ENCODE results near the gene PAX7. TPM values are rescaled to one million over a fixed set of nuclear protein-coding genes. Genes with fewer than 3 reads are reported as not detected.

The PAX7 gene
- polyA plus RNA-seq, 2 of the 4 experiments (the other 2 are of a cell fraction): 0.23 to 0.48 TPM

DNA sequence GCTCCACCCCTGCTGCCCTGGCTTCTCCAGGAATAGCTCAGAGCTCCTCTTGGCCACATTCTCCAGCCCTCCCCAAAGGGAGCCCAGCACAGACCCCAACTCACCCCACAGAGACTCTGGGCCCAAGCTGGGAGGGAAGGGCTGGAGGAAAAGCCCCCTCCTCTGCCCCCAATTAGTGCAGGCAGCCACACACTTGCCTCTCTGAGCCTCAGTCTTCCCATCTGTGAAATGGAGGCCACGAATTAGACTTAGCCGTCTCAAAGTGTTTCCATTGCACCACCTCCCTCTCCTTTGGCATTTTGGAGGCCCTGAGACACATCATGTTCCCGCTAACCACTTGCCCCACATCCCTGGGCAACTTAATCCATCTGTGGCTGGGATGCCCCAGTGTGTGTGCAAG lies 108.0 kb downstream of the PAX7 start:
- TF ChIP-seq SREBF2 (IDR thresholded peaks at IDR 0.05) (no peak), HOXA7 (CRISPR knock-in tag; IDR thresholded peaks at IDR 0.05) (no peak), KDM5A (IDR thresholded peaks at IDR 0.05) (no peak), NPAS2 (CRISPR knock-in tag; IDR thresholded peaks at IDR 0.05; ENCODE audit: borderline replicate concordance) (no peak), MAZ (IDR thresholded peaks at IDR 0.05; ENCODE audit: borderline replicate concordance, low read depth, low read length) (no peak), GATA3 (IDR thresholded peaks at IDR 0.05; ENCODE audit: borderline replicate concordance) (no peak), PHF8 (IDR thresholded peaks at IDR 0.05; ENCODE audit: borderline replicate concordance, low read depth) (no peak), KDM1A (IDR thresholded peaks at IDR 0.05; ENCODE audit: low read depth) (no peak), BHLHE40 (IDR thresholded peaks at IDR 0.05; ENCODE audit: low read depth, low read length) (no peak), SMC3 (IDR thresholded peaks at IDR 0.05) (no peak), NFE2L2 (conservative IDR thresholded peaks at IDR 0.05; ENCODE audit: low read length) (no peak), ZNF302 (CRISPR knock-in tag; IDR thresholded peaks at IDR 0.05) (no peak), HDAC2 (IDR thresholded peaks at IDR 0.05) (no peak), JUN (IDR thresholded peaks at IDR 0.05) (no peak), ZSCAN20 (CRISPR knock-in tag; IDR thresholded peaks at IDR 0.05) (no peak), JUNB (IDR thresholded peaks at IDR 0.05) (no peak)
- TF ChIP-seq, protein P1, sequence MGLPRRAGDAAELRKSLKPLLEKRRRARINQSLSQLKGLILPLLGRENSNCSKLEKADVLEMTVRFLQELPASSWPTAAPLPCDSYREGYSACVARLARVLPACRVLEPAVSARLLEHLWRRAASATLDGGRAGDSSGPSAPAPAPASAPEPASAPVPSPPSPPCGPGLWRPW (IDR thresholded peaks at IDR 0.05): no peak
- Histone ChIP-seq H3K4me1 (no peaks in the 10 kb centered on the region), H3K4me2 (no peak overlapping the region), H3K27ac (no peak overlapping the region), H3K9me3 (no peaks in the 10 kb centered on the region), H3K4me3 (no peak overlapping the region)
- DNase-seq (ENCODE audit: low read depth in 1 of 2, low spot score in 1 of 2): no peak
- WGBS (ENCODE audit: missing lambda C conversion rate): 60% methylated on average over 3 of the region's 3 CpGs
- ATAC-seq: no peak
- ChIA-PET POLR2A (interaction anchor here (0.6 kb wide), 1 partner anchor 375 kb away, joined by 6 read pairs; no protein-coding TSS in a partner anchor), CTCF (no interaction called here)
- no peak for FAIRE-seq

DNA sequence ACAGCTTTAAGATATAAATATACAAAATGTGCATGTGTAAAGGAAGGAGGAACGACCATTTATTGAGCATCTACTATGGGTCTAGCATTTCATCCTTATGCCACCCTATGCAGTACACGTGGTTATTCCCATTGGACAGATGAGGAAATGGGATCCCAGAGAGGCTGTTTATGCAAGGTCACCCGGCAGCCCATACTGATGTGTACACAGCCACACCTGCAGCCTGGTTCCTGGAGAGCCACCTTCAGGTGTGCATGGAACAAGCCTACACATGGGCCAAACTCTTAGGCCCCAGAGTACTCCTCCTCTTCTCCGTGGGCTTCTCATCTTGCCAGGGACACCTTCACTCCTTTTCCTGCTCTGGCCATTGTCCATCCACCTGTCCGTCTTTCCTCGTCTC lies 108.8 kb downstream of the PAX7 start:
- ChIA-PET CTCF (no interaction called here), POLR2A (no interaction called here)
- H3K4me1 ChIP-seq: no peaks in the 10 kb centered on the region
- DNase-seq (ENCODE audit: low read depth in 1 of 2, low spot score in 1 of 2) (no peak), ATAC-seq (no peak), FAIRE-seq (no peak)
- TF ChIP-seq, protein P2, sequence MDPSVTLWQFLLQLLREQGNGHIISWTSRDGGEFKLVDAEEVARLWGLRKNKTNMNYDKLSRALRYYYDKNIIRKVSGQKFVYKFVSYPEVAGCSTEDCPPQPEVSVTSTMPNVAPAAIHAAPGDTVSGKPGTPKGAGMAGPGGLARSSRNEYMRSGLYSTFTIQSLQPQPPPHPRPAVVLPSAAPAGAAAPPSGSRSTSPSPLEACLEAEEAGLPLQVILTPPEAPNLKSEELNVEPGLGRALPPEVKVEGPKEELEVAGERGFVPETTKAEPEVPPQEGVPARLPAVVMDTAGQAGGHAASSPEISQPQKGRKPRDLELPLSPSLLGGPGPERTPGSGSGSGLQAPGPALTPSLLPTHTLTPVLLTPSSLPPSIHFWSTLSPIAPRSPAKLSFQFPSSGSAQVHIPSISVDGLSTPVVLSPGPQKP (IDR thresholded peaks at IDR 0.05; ENCODE audit: low read depth, low read length): no peak
- WGBS (ENCODE audit: missing lambda C conversion rate): 43% methylated on average over 6 of the region's 6 CpGs
- H3K4me3 ChIP-seq: no peak overlapping the region
- H3K4me2 ChIP-seq: no peak overlapping the region
- H3K27ac ChIP-seq: no peak overlapping the region
- no peaks in the 10 kb centered on the region for H3K9me3 ChIP-seq

DNA sequence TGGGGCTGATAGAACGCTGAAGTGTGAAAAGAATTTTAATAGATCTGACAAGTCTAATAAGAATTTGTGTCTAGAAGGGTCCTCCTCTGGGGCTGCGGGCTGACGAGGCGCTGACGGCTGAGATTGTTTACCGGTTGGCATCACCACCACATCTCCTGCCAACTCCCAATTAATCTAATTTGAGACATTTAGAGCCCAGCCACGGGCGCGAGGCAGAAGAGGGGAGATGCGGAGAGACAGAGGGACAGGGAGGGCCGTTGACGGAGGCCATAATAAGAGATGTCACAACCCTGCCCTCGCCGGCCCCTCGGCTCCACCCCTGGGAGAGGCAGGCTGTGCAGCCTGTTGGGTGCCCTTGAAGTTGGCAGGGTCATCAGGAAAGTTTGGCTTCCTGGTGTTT lies 109.3 kb downstream of the PAX7 start:
- TF ChIP-seq FOXS1 (CRISPR knock-in tag; IDR thresholded peaks at IDR 0.05) (no peak), ZNF302 (CRISPR knock-in tag; IDR thresholded peaks at IDR 0.05) (no peak), FOSB (CRISPR knock-in tag; IDR thresholded peaks at IDR 0.05) (no peak), BHLHE40 (IDR thresholded peaks at IDR 0.05; ENCODE audit: low read depth, low read length) (no peak), CBX2 (IDR thresholded peaks at IDR 0.05; ENCODE audit: borderline replicate concordance, low read depth) (no peak), KDM5A (IDR thresholded peaks at IDR 0.05) (no peak), RAD21 (conservative IDR thresholded peaks at IDR 0.05 in 1 of 2, IDR thresholded peaks at IDR 0.05 in 1 of 2) (no peak), RFX5 (IDR thresholded peaks at IDR 0.05) (no peak), ESRRA (IDR thresholded peaks at IDR 0.05; ENCODE audit: borderline replicate concordance, low read length) (no peak), HDAC2 (IDR thresholded peaks at IDR 0.05) (no peak), CEBPB (IDR thresholded peaks at IDR 0.05) (no peak), GATA3 (IDR thresholded peaks at IDR 0.05; ENCODE audit: borderline replicate concordance) (no peak), MAFK (IDR thresholded peaks at IDR 0.05; ENCODE audit: partially characterized antibody) (no peak), MYC (IDR thresholded peaks at IDR 0.05; ENCODE audit: borderline replicate concordance, low read length) (no peak), NFE2L2 (conservative IDR thresholded peaks at IDR 0.05; ENCODE audit: low read length) (no peak)
- TF ChIP-seq, protein P3, sequence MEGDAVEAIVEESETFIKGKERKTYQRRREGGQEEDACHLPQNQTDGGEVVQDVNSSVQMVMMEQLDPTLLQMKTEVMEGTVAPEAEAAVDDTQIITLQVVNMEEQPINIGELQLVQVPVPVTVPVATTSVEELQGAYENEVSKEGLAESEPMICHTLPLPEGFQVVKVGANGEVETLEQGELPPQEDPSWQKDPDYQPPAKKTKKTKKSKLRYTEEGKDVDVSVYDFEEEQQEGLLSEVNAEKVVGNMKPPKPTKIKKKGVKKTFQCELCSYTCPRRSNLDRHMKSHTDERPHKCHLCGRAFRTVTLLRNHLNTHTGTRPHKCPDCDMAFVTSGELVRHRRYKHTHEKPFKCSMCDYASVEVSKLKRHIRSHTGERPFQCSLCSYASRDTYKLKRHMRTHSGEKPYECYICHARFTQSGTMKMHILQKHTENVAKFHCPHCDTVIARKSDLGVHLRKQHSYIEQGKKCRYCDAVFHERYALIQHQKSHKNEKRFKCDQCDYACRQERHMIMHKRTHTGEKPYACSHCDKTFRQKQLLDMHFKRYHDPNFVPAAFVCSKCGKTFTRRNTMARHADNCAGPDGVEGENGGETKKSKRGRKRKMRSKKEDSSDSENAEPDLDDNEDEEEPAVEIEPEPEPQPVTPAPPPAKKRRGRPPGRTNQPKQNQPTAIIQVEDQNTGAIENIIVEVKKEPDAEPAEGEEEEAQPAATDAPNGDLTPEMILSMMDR (IDR thresholded peaks at IDR 0.05): no peak
- TF ChIP-seq, protein P4, sequence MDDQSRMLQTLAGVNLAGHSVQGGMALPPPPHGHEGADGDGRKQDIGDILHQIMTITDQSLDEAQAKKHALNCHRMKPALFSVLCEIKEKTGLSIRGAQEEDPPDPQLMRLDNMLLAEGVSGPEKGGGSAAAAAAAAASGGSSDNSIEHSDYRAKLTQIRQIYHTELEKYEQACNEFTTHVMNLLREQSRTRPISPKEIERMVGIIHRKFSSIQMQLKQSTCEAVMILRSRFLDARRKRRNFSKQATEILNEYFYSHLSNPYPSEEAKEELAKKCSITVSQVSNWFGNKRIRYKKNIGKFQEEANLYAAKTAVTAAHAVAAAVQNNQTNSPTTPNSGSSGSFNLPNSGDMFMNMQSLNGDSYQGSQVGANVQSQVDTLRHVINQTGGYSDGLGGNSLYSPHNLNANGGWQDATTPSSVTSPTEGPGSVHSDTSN (IDR thresholded peaks at IDR 0.05): no peak
- ChIA-PET POLR2A (no interaction called here), CTCF (no interaction called here)
- no peak for FAIRE-seq
- H3K4me3 ChIP-seq: no peak overlapping the region
- H3K4me2 ChIP-seq: no peak overlapping the region
- no peaks in the 10 kb centered on the region for H3K9me3 ChIP-seq
- no peak overlapping the region for H3K27ac ChIP-seq
- H3K4me1 ChIP-seq: no peaks in the 10 kb centered on the region
- WGBS (ENCODE audit: missing lambda C conversion rate): 61% methylated on average over 15 of the region's 15 CpGs
- no peak for DNase-seq (ENCODE audit: low read depth in 1 of 2, low spot score in 1 of 2)
- ATAC-seq: no peak
